HepG2 (cell line): ENCODE results near the gene HYCC2. TPM values are rescaled to one million over a fixed set of nuclear protein-coding genes. Genes with fewer than 3 reads are reported as not detected.

Source experiments
- ATAC-seq: fragments of 200-7000 bp; cut with Tn5 transposase; 3 replicates; pipeline ENCODE4 v1.9.1; 2020; ENCODE audit warnings: mild to moderate bottlenecking, moderate library complexity
- BruUV-seq: library from RNA; stranded (reverse); fragments of 400-500 nt; replicated peaks from 2 replicates; lab custom pipeline; 2021; lab: Mats Ljungman, UMichigan
- CTCF ChIA-PET: fragments of 300-600 bp; formaldehyde crosslinking; extraction: SDS; loops from one replicate; lab custom pipeline; 2021; ENCODE audit warnings: low total read pairs, inconsistent platforms, low intra/inter-chr PET ratio; lab: Yijun Ruan, JAX
- POLR2A ChIA-PET: fragments of 350-600 bp; sonication (Branson Sonifier 250); formaldehyde crosslinking; loops from one replicate; lab custom pipeline; 2020; ENCODE audit warnings: antibody characterized with exemption, inconsistent platforms; lab: Yijun Ruan, JAX
- DNase-seq: peaks from one replicate; pipeline ENCODE4 v3.0.0-alpha.2; 2015; ENCODE audit warnings: low spot score
- FAIRE-seq: peaks from 3 replicates; lab custom pipeline; 2011; peaks lifted over from hg19 to GRCh38; lab: Jason Lieb, UNC
- H2AFZ ChIP-seq: one replicate; pipeline ENCODE4 v1.6.1; 2011; ENCODE audit warnings: low read length, inconsistent platforms
- H3K27ac ChIP-seq: fragments of 300-600 bp; 3 replicates; pipeline ENCODE4 v1.8.0; 2011; ENCODE audit warnings: mixed run types, mild to moderate bottlenecking, mixed read lengths, low read length, inconsistent platforms; ENCODE audit not compliant: insufficient read depth; ENCODE audit errors: extremely low read length
- H3K27me3 ChIP-seq, 2 experiments: fragments of 200-600 bp in 1 of 2; 2 replicates in 1 of 2; 3 replicates in 1 of 2; pipeline versions ENCODE4 v1.6.0 to v1.8.0; 2011; ENCODE audit warnings: low read length in 2 of 2, mild to moderate bottlenecking in 2 of 2, moderate library complexity in 2 of 2, inconsistent platforms in 1 of 2; ENCODE audit not compliant: insufficient read depth in 2 of 2, control insufficient read depth in 1 of 2
- H3K36me3 ChIP-seq, 2 experiments: fragments of 200-600 bp in 1 of 2; replicated peaks in 1 of 2; 2 replicates in 1 of 2; 3 replicates in 1 of 2; pipeline versions ENCODE4 v1.5.1 to v1.8.0; 2011; ENCODE audit warnings: low read length in 2 of 2, inconsistent platforms in 1 of 2; ENCODE audit not compliant: insufficient read depth in 2 of 2, control insufficient read depth in 1 of 2
- H3K4me1 ChIP-seq: 2 replicates; pipeline ENCODE4 v1.5.1; 2012; ENCODE audit warnings: low read length, inconsistent platforms; ENCODE audit not compliant: insufficient read depth
- H3K4me2 ChIP-seq: 2 replicates; pipeline ENCODE4 v1.6.0; 2011; ENCODE audit warnings: low read depth, low read length, inconsistent platforms
- H3K4me3 ChIP-seq, 3 experiments: fragments of 200-600 bp in 1 of 3; sonication (generic), shearing (Covaris generic) in 1 of 3; replicated peaks in 1 of 3; 2 replicates each; pipeline ENCODE4 v1.5.1; 2011 to 2016; ENCODE audit warnings: low read length in 3 of 3, inconsistent platforms in 2 of 3, low read depth in 2 of 3, mild to moderate bottlenecking in 2 of 3, control low read depth in 1 of 3, mixed read lengths in 1 of 3; ENCODE audit not compliant: insufficient read depth in 1 of 3
- H3K79me2 ChIP-seq: one replicate; pipeline ENCODE4 v1.6.1; 2011; ENCODE audit warnings: low read length, inconsistent platforms; ENCODE audit not compliant: insufficient read depth
- H3K9ac ChIP-seq: 2 replicates; pipeline ENCODE4 v1.6.0; 2011; ENCODE audit warnings: mild to moderate bottlenecking, low read depth, low read length, inconsistent platforms; ENCODE audit not compliant: insufficient read depth
- H3K9me3 ChIP-seq: 2 replicates; pipeline ENCODE4 v1.5.1; 2012; ENCODE audit warnings: mild to moderate bottlenecking, low read length
- H4K20me1 ChIP-seq: 2 replicates; pipeline ENCODE4 v1.6.0; 2011; ENCODE audit warnings: inconsistent platforms, mild to moderate bottlenecking, low read length, moderate library complexity; ENCODE audit not compliant: insufficient read depth
- CENPX ChIP-seq: sonication (generic); formaldehyde crosslinking; IDR thresholded peaks from 2 replicates; pipeline ENCODE4 v1.9.0; 2021; ENCODE audit warnings: mild to moderate bottlenecking, missing genetic modification reagents, moderate library complexity
- ELF3 ChIP-seq: IDR thresholded peaks from 2 replicates; pipeline ENCODE4 v1.6.1; 2016; ENCODE audit warnings: missing genetic modification reagents, missing compliant biosample characterization
- FOSL2 ChIP-seq: sonication (generic); formaldehyde crosslinking; IDR thresholded peaks from 2 replicates; pipeline ENCODE4 v1.4.0; 2020; ENCODE audit warnings: missing genetic modification reagents
- FOXA3 ChIP-seq: IDR thresholded peaks from 2 replicates; pipeline ENCODE4 v1.6.1; 2016; ENCODE audit warnings: missing genetic modification reagents, missing compliant biosample characterization
- FOXJ3 ChIP-seq: sonication (generic); formaldehyde crosslinking; IDR thresholded peaks from 2 replicates; pipeline ENCODE4 v1.4.0; 2020; ENCODE audit warnings: missing genetic modification reagents, mild to moderate bottlenecking, borderline replicate concordance
- FOXO1 ChIP-seq: sonication (generic); formaldehyde crosslinking; IDR thresholded peaks from 2 replicates; pipeline ENCODE4 v1.4.0; 2020; ENCODE audit warnings: missing genetic modification reagents
- NPAS2 ChIP-seq: sonication (generic); formaldehyde crosslinking; IDR thresholded peaks from 2 replicates; pipeline ENCODE4 v1.8.0; 2022; ENCODE audit warnings: mild to moderate bottlenecking, missing genetic modification reagents, borderline replicate concordance
- SALL1 ChIP-seq: sonication (generic); formaldehyde crosslinking; IDR thresholded peaks from 2 replicates; pipeline ENCODE4 v1.8.0; 2022; ENCODE audit warnings: mild to moderate bottlenecking, missing genetic modification reagents
- SOX5 ChIP-seq: IDR thresholded peaks from 2 replicates; pipeline ENCODE4 v1.6.1; 2016; ENCODE audit warnings: borderline replicate concordance
- ZMYM2 ChIP-seq: sonication (generic); formaldehyde crosslinking; IDR thresholded peaks from 2 replicates; pipeline ENCODE4 v1.8.0; 2022; ENCODE audit warnings: mild to moderate bottlenecking, missing genetic modification reagents
- ZNF263 ChIP-seq: sonication (generic); formaldehyde crosslinking; IDR thresholded peaks from 2 replicates; pipeline ENCODE4 v1.4.0; 2020; ENCODE audit warnings: missing genetic modification reagents
- ZNF430 ChIP-seq: sonication (generic); formaldehyde crosslinking; IDR thresholded peaks from 2 replicates; pipeline ENCODE4 v1.9.0; 2021; ENCODE audit warnings: mild to moderate bottlenecking, missing genetic modification reagents
- ZNF510 ChIP-seq: sonication (generic); formaldehyde crosslinking; IDR thresholded peaks from 2 replicates; pipeline ENCODE4 v1.4.0; 2020; ENCODE audit warnings: low read depth, mild to moderate bottlenecking, missing genetic modification reagents
- ZNF530 ChIP-seq: sonication (generic); formaldehyde crosslinking; IDR thresholded peaks from 2 replicates; pipeline ENCODE4 v1.5.0; 2020; ENCODE audit warnings: low read depth, mild to moderate bottlenecking, missing genetic modification reagents
- ZNF703 ChIP-seq: sonication (generic); formaldehyde crosslinking; IDR thresholded peaks from 2 replicates; pipeline ENCODE4 v1.5.1; 2020; ENCODE audit warnings: missing genetic modification reagents, mild to moderate bottlenecking, moderate library complexity, borderline replicate concordance
- WGBS: methylation state at CpG from one replicate; pipeline ENCODE4 v1.1.6; 2017; ENCODE audit warnings: low lambda C conversion rate; 5-methylcytosine and 5-hydroxymethylcytosine counted together
- in situ Hi-C: cut with HindIII; loops from 2 replicates; pipeline ENCODE4 v1.10.0; 2017; ENCODE audit warnings: low pct_unique_long_range_greater_than_20kb; ENCODE audit not compliant: extremely low pct_ligation_motif_present
- intact Hi-C: fragments of 100-400 bp; cut with micrococcal nuclease; formaldehyde crosslinking; loops from one replicate; pipeline ENCODE4 v1.10.0; 2022; ENCODE audit not compliant: unreplicated experiment
- polyA plus RNA-seq, 8 experiments: library from polyadenylated mRNA; depleted of rRNA in 3 of 8; stranded (reverse) in 7 of 8; unstranded in 1 of 8; fragments of >200 nt; fragmentation: Illumina TruSeq in 4 of 8; extraction: Trizol in 4 of 8; gene quantifications; 2 replicates each; pipeline versions ENCODE4 v1.2.1 to v1.2.3, GENCODE V29; 2011 to 2016; ENCODE audit warnings: low read depth in 4 of 8, missing spikeins in 1 of 8, mixed read lengths in 1 of 8; ENCODE audit not compliant: insufficient read depth in 1 of 8
- total RNA-seq, 5 experiments: library from RNA; depleted of rRNA; stranded (reverse); fragments of >200 nt; fragmentation: Illumina TruSeq; extraction: Trizol; gene quantifications; 2 replicates each; pipeline ENCODE4 v1.2.3, GENCODE V29; 2016; ENCODE audit warnings: low read depth in 1 of 5
- TF ChIP-seq, protein P1 (sequence below): sonication (generic); formaldehyde crosslinking; IDR thresholded peaks from 2 replicates; pipeline ENCODE4 v1.5.0; 2020; ENCODE audit warnings: mild to moderate bottlenecking, missing genetic modification reagents
- TF ChIP-seq, protein P2 (sequence below): sonication (generic); formaldehyde crosslinking; IDR thresholded peaks from 2 replicates; pipeline ENCODE4 v1.4.0; 2020; ENCODE audit warnings: missing genetic modification reagents
- TF ChIP-seq, protein P3 (sequence below): sonication (generic); formaldehyde crosslinking; conservative IDR thresholded peaks from 2 replicates; pipeline ENCODE4 v1.4.0; 2020; ENCODE audit warnings: mild to moderate bottlenecking, missing genetic modification reagents, moderate library complexity

Gene HYCC2
- total and polyA plus RNA-seq, 2 of the 13 experiments (the other 11 are each of a cell fraction or from before 2014, with no cell fraction given), result 4.7 to 13.9 TPM

DNA sequence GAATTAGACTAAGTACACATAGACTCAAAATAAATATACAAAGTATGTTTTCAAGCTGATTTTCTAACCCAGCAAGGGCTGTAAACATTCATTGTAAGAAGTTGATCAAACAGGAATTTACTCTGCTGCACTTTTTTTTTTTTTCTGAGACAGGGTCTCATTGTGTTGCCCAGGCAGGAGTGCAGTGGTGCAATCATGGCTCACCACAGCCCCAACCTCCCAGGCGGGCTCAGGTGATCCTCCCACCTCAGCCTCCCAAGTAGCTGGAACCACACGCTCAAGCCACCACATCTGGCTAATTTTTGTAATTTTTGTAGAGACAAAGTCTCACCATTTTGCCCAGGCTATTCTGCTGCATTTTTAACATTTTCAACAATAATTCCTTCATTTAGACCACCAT, 36.2 kb upstream of the HYCC2 start:
- in situ Hi-C loops (no loop called here), intact Hi-C loops (no loop called here)
- peak; percentile 75 for ATAC-seq
- Histone ChIP-seq H3K4me1 (peaks cover 28% of the 10 kb centered on the region), H3K27me3 (no peaks in the 10 kb centered on the region), H3K36me3 (no peaks in the 10 kb centered on the region), H3K4me2 (no peak overlapping the region), H3K9me3 (no peaks in the 10 kb centered on the region), H4K20me1 (no peaks in the 10 kb centered on the region), H2AFZ (no peak overlapping the region), H3K27ac (no peak overlapping the region), H3K79me2 (no peaks in the 10 kb centered on the region), H3K9ac (no peak overlapping the region), H3K4me3 (no peak overlapping the region)
- WGBS, result 77% methylated on average over 2 of the region's 2 CpGs
- DNase-seq, result peak; percentile 77
- ChIA-PET CTCF (no interaction called here), POLR2A (interaction anchor here (0.8 to 1.6 kb wide), 2 partner anchors 9 to 11 kb away, joined by 4 to 11 read pairs; partner anchors contain the start of gene CFLAR)
- no peak for FAIRE-seq
- BruUV-seq, result no TSS peak
- TF ChIP-seq ELF3 (CRISPR knock-in tag), result 0 out of 2 replicates have a peak, but pooled peaks have one; percentile 26
- peak; percentile 48; the same call in 1 of the 2 replicates for TF ChIP-seq SOX5
- peak; percentile 68 for TF ChIP-seq ZMYM2 (CRISPR knock-in tag)
- TF ChIP-seq ZNF263 (CRISPR knock-in tag), result peak; percentile 68
- no peak for TF ChIP-seq ZNF430 (CRISPR knock-in tag)
- peak; percentile 27; the same call in 1 of the 2 replicates for TF ChIP-seq SALL1
- 0 out of 2 replicates have a peak, but pooled peaks have one; percentile 9 for TF ChIP-seq FOSL2 (CRISPR knock-in tag)
- peak; percentile 6; the same call in 1 of the 2 replicates for TF ChIP-seq FOXJ3 (CRISPR knock-in tag)
- TF ChIP-seq, protein P1, sequence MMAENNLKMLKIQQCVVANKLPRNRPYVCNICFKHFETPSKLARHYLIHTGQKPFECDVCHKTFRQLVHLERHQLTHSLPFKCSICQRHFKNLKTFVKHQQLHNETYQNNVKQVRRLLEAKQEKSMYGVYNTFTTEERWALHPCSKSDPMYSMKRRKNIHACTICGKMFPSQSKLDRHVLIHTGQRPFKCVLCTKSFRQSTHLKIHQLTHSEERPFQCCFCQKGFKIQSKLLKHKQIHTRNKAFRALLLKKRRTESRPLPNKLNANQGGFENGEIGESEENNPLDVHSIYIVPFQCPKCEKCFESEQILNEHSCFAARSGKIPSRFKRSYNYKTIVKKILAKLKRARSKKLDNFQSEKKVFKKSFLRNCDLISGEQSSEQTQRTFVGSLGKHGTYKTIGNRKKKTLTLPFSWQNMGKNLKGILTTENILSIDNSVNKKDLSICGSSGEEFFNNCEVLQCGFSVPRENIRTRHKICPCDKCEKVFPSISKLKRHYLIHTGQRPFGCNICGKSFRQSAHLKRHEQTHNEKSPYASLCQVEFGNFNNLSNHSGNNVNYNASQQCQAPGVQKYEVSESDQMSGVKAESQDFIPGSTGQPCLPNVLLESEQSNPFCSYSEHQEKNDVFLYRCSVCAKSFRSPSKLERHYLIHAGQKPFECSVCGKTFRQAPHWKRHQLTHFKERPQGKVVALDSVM, result peak; percentile 99
- TF ChIP-seq, protein P2, sequence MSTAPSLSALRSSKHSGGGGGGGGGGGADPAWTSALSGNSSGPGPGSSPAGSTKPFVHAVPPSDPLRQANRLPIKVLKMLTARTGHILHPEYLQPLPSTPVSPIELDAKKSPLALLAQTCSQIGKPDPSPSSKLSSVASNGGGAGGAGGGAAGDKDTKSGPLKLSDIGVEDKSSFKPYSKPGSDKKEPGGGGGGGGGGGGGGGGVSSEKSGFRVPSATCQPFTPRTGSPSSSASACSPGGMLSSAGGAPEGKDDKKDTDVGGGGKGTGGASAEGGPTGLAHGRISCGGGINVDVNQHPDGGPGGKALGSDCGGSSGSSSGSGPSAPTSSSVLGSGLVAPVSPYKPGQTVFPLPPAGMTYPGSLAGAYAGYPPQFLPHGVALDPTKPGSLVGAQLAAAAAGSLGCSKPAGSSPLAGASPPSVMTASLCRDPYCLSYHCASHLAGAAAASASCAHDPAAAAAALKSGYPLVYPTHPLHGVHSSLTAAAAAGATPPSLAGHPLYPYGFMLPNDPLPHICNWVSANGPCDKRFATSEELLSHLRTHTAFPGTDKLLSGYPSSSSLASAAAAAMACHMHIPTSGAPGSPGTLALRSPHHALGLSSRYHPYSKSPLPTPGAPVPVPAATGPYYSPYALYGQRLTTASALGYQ, result no peak
- TF ChIP-seq, protein P3, sequence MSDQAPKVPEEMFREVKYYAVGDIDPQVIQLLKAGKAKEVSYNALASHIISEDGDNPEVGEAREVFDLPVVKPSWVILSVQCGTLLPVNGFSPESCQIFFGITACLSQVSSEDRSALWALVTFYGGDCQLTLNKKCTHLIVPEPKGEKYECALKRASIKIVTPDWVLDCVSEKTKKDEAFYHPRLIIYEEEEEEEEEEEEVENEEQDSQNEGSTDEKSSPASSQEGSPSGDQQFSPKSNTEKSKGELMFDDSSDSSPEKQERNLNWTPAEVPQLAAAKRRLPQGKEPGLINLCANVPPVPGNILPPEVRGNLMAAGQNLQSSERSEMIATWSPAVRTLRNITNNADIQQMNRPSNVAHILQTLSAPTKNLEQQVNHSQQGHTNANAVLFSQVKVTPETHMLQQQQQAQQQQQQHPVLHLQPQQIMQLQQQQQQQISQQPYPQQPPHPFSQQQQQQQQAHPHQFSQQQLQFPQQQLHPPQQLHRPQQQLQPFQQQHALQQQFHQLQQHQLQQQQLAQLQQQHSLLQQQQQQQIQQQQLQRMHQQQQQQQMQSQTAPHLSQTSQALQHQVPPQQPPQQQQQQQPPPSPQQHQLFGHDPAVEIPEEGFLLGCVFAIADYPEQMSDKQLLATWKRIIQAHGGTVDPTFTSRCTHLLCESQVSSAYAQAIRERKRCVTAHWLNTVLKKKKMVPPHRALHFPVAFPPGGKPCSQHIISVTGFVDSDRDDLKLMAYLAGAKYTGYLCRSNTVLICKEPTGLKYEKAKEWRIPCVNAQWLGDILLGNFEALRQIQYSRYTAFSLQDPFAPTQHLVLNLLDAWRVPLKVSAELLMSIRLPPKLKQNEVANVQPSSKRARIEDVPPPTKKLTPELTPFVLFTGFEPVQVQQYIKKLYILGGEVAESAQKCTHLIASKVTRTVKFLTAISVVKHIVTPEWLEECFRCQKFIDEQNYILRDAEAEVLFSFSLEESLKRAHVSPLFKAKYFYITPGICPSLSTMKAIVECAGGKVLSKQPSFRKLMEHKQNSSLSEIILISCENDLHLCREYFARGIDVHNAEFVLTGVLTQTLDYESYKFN (CRISPR knock-in tag), result 0 out of 2 replicates have a peak, but pooled peaks have one; percentile 20
- no peak for TF ChIP-seq ZNF510 (CRISPR knock-in tag)
- TF ChIP-seq ZNF703 (CRISPR knock-in tag), result no peak
- TF ChIP-seq NPAS2 (CRISPR knock-in tag), result no peak
- TF ChIP-seq FOXA3 (CRISPR knock-in tag), result peak; percentile 44; the same call in 1 of the 2 replicates
- TF ChIP-seq FOXO1 (CRISPR knock-in tag), result peak; percentile 40; the same call in 1 of the 2 replicates
- TF ChIP-seq ZNF530 (CRISPR knock-in tag), result no peak
- no peak for TF ChIP-seq CENPX (CRISPR knock-in tag)
